Neural cell (in vitro differentiated cells): ENCODE results near the gene F7. TPM values are rescaled to one million over a fixed set of nuclear protein-coding genes. Genes with fewer than 3 reads are reported as not detected.

Source experiments
- H2AFZ ChIP-seq: fragments of 200-600, 300-800 bp; sonication (generic), shearing (Covaris generic); 2 replicates; pipeline ENCODE4 v1.6.0; 2014; ENCODE audit warnings: low read depth, mild to moderate bottlenecking, antibody characterized with exemption, low read length, moderate library complexity
- H3F3A ChIP-seq: fragments of 200-600 bp; shearing (Covaris generic); 2 replicates; pipeline ENCODE4 v1.6.1; 2016; ENCODE audit warnings: mild to moderate bottlenecking, moderate library complexity, mixed read lengths, antibody characterized with exemption, low read length; ENCODE audit not compliant: insufficient read depth, poor library complexity, severe bottlenecking
- H3K27ac ChIP-seq: fragments of 200-600, 300-800 bp; sonication (generic), shearing (Covaris generic); 2 replicates; pipeline ENCODE4 v1.5.1; 2014; ENCODE audit warnings: mild to moderate bottlenecking, low read length, moderate library complexity
- H3K27me3 ChIP-seq: fragments of 300-800, 200-600 bp; sonication (generic), shearing (Covaris generic); 2 replicates; pipeline ENCODE4 v1.6.0; 2014; ENCODE audit warnings: mild to moderate bottlenecking, low read depth, low read length, moderate library complexity; ENCODE audit not compliant: insufficient read depth
- H3K36me3 ChIP-seq: fragments of 300-800, 200-600 bp; sonication (generic), shearing (Covaris generic); 2 replicates; pipeline ENCODE4 v1.5.1; 2014; ENCODE audit warnings: mild to moderate bottlenecking, antibody characterized with exemption, low read length, moderate library complexity; ENCODE audit not compliant: insufficient read depth
- H3K4me2 ChIP-seq: fragments of 300-800, 200-600 bp; sonication (generic), shearing (Covaris generic); 2 replicates; pipeline ENCODE4 v1.6.0; 2014; ENCODE audit warnings: mild to moderate bottlenecking, low read length
- H3K4me3 ChIP-seq: fragments of 300-800, 200-600 bp; sonication (generic), shearing (Covaris generic); 2 replicates; pipeline ENCODE4 v1.5.1; 2014; ENCODE audit warnings: mild to moderate bottlenecking, low read length, moderate library complexity
- H3K79me2 ChIP-seq: fragments of 200-600 bp; shearing (Covaris generic); replicated peaks from 2 replicates; pipeline ENCODE4 v1.6.0; 2014; ENCODE audit warnings: mild to moderate bottlenecking, low read length, moderate library complexity; ENCODE audit not compliant: insufficient read depth
- H3K9ac ChIP-seq: fragments of 300-800, 200-600 bp; sonication (generic), shearing (Covaris generic); 2 replicates; pipeline ENCODE4 v1.6.1; 2016; ENCODE audit warnings: mild to moderate bottlenecking, low read length, mixed read lengths
- H3K9me2 ChIP-seq: fragments of 200-600 bp; shearing (Covaris generic); 2 replicates; pipeline ENCODE4 v1.6.1; 2016; ENCODE audit warnings: mild to moderate bottlenecking, low read length, mixed read lengths; ENCODE audit not compliant: insufficient read depth
- H3K9me3 ChIP-seq: fragments of 200-600, 300-800 bp; sonication (generic), shearing (Covaris generic); 2 replicates; pipeline ENCODE4 v1.6.1; 2016; ENCODE audit warnings: mild to moderate bottlenecking, mixed run types, low read length, moderate library complexity, mixed read lengths
- H4K20me1 ChIP-seq: fragments of 200-600 bp; shearing (Covaris generic); 2 replicates; pipeline ENCODE4 v1.6.1; 2016; ENCODE audit warnings: mild to moderate bottlenecking, mixed run types; ENCODE audit not compliant: insufficient read depth
- CTCF ChIP-seq: fragments of 450-650 bp; IDR thresholded peaks from 2 replicates; pipeline ENCODE4 v1.5.1; 2014; ENCODE audit warnings: antibody characterized with exemption, mild to moderate bottlenecking, moderate library complexity; ENCODE audit not compliant: poor library complexity, severe bottlenecking
- MXI1 ChIP-seq: fragments of 450-650 bp; conservative IDR thresholded peaks from 2 replicates; pipeline ENCODE4 v1.6.1; 2014; ENCODE audit warnings: antibody characterized with exemption, mild to moderate bottlenecking; ENCODE audit not compliant: poor library complexity, severe bottlenecking
- POLR2AphosphoS5 ChIP-seq: IDR thresholded peaks from 2 replicates; pipeline ENCODE4 v1.6.1; 2012
- RAD21 ChIP-seq: fragments of 450-650 bp; conservative IDR thresholded peaks from 2 replicates; pipeline ENCODE4 v1.6.1; 2014; ENCODE audit warnings: antibody characterized with exemption, mild to moderate bottlenecking, moderate library complexity
- REST ChIP-seq: IDR thresholded peaks from 2 replicates; pipeline ENCODE4 v1.6.1; 2012; ENCODE audit warnings: borderline replicate concordance
- TAF1 ChIP-seq: IDR thresholded peaks from 2 replicates; pipeline ENCODE4 v1.6.1; 2012; ENCODE audit warnings: low read depth
- polyA plus RNA-seq: library from polyadenylated mRNA; depleted of rRNA; stranded (reverse); fragments of >200 nt; gene quantifications from 2 replicates; pipeline ENCODE4 v1.2.3, GENCODE V29; 2014

Gene F7
- polyA plus RNA-seq, 1 donor from 2014 or later: 0.32 TPM

DNA sequence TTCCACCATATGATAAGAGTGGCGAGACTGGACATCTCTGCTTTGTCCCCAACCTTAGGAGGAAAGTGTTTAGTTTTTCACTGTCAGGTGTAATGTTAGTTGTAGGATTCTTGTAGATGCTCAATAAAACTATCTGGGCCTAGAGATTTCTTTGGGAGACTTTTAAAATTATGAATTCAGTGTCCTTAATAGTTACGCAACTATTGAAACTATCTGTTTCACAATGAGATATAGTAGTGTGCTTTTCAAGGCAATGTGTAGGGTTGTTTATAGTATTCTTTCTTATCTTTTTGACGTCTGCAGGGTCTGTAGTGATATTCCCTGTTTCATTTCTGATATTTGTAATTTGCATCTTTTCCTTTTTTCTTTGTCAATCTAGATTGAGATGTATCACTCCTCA is 33.2 kb upstream of the F7 start:
- no peak overlapping the region for H3K4me2 ChIP-seq
- TF ChIP-seq POLR2AphosphoS5 (no peak), REST (no peak), CTCF (no peak), MXI1 (no peak)

GRCh38 chr13:113073942-113074341 is 31.6 kb upstream of the F7 start:
- no peaks in the 10 kb centered on the region for H3K9me2 ChIP-seq
- TF ChIP-seq TAF1 (no peak), RAD21 (no peak), REST (no peak), POLR2AphosphoS5 (no peak), MXI1 (no peak)
- no peak overlapping the region for H2AFZ ChIP-seq
- H3K27me3 ChIP-seq: no peaks in the 10 kb centered on the region
- peaks cover 5% of the 10 kb centered on the region for H3K36me3 ChIP-seq
- H3K4me3 ChIP-seq: no peak overlapping the region
- no peaks in the 10 kb centered on the region for H3K9me3 ChIP-seq
- no peaks in the 10 kb centered on the region for H3K79me2 ChIP-seq
- no peaks in the 10 kb centered on the region for H4K20me1 ChIP-seq
- H3K4me2 ChIP-seq: no peak overlapping the region
- H3F3A ChIP-seq: no peaks in the 10 kb centered on the region
- no peak overlapping the region for H3K9ac ChIP-seq
- H3K27ac ChIP-seq: no peak overlapping the region

More for the DNA sequence above, 33.2 kb upstream of the F7 start:
- Histone ChIP-seq H3F3A (no peaks in the 10 kb centered on the region), H3K27ac (no peak overlapping the region), H3K36me3 (peaks cover 5% of the 10 kb centered on the region), H3K9ac (no peak overlapping the region), H3K79me2 (no peaks in the 10 kb centered on the region), H3K27me3 (no peaks in the 10 kb centered on the region), H4K20me1 (no peaks in the 10 kb centered on the region), H3K9me2 (no peaks in the 10 kb centered on the region), H3K4me3 (no peak overlapping the region), H3K9me3 (no peaks in the 10 kb centered on the region), H2AFZ (no peak overlapping the region)
